A673 (cell line): ENCODE data around the gene DMD.

ENCODE experiments used
- EZH2 ChIP-seq: fragments of 200-600 bp; sonication (generic); IDR thresholded peaks from 2 replicates; pipeline ENCODE4 v1.6.1; 2017; ENCODE audit warnings: borderline replicate concordance, low read depth, mild to moderate bottlenecking, mixed read lengths, antibody characterized with exemption, low read length; ENCODE audit not compliant: poor library complexity, severe bottlenecking
- TF ChIP-seq, protein P1 (sequence below): fragments of 300-800, 200-600 bp; sonication (generic); conservative IDR thresholded peaks from 2 replicates; pipeline ENCODE4 v1.5.1; 2017; ENCODE audit warnings: low read depth, mild to moderate bottlenecking, antibody characterized with exemption, low read length, moderate library complexity, mixed read lengths

GRCh38 chrX:32496671-32497070 lies 714.7 kb downstream of the DMD start:
- TF ChIP-seq EZH2, result no peak
- TF ChIP-seq, protein P1, sequence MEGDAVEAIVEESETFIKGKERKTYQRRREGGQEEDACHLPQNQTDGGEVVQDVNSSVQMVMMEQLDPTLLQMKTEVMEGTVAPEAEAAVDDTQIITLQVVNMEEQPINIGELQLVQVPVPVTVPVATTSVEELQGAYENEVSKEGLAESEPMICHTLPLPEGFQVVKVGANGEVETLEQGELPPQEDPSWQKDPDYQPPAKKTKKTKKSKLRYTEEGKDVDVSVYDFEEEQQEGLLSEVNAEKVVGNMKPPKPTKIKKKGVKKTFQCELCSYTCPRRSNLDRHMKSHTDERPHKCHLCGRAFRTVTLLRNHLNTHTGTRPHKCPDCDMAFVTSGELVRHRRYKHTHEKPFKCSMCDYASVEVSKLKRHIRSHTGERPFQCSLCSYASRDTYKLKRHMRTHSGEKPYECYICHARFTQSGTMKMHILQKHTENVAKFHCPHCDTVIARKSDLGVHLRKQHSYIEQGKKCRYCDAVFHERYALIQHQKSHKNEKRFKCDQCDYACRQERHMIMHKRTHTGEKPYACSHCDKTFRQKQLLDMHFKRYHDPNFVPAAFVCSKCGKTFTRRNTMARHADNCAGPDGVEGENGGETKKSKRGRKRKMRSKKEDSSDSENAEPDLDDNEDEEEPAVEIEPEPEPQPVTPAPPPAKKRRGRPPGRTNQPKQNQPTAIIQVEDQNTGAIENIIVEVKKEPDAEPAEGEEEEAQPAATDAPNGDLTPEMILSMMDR, result no peak
